ENCODE results near the gene MAD1L1.

MAD1L1 gene

DNA sequence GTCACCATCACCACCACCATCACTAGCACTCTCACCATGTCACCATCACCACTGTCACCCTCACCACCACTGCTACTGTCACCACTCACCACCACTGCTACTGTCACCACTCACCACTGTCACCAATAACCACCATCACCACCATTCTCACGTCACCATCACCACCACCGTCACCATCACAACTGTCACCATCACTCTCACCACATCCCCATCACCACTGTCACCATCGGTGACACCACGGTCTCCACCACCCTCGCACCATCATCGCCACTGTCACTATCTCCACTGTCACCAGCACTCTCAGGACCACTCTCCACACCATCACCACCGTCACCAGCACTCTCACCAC, 130.4 kb downstream of the MAD1L1 start:
- DNase-seq (ENCODE audit: low spot score), result no peak

DNA sequence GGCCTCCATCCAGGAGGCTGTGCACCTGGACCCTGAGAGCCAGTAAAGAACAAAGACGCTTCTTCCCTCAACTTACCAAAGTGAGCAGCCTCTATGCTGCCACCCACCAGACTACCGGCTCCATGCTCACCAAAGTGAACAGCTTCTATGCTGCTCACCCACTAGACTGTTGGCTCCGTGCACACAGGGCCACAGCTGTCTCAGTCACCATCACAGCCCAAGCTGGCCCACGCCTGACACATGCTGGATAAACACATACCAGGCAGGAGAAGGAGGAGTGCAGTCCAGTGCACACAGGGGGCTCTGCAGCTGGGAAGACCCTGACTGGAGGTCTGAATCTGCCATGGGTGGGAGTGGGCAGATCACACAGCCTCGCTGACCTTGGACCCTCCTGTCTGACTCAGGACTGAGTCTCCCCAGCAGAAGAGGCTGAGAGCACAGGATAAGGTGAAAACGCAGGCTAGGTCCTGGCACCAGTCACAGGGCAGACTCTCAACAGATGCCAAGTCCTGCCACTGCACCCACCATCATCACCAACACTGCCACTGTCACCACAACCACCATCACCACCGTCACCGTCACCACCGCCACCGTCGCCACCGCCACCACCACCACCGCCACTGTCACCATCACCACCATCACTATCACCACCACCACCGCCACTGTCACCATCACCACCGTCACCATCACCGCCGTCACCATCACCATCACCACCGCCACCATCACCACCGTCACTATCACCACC, 130.9 kb downstream of the MAD1L1 start:
- peak; percentile 26 for DNase-seq (ENCODE audit: low spot score)

DNA sequence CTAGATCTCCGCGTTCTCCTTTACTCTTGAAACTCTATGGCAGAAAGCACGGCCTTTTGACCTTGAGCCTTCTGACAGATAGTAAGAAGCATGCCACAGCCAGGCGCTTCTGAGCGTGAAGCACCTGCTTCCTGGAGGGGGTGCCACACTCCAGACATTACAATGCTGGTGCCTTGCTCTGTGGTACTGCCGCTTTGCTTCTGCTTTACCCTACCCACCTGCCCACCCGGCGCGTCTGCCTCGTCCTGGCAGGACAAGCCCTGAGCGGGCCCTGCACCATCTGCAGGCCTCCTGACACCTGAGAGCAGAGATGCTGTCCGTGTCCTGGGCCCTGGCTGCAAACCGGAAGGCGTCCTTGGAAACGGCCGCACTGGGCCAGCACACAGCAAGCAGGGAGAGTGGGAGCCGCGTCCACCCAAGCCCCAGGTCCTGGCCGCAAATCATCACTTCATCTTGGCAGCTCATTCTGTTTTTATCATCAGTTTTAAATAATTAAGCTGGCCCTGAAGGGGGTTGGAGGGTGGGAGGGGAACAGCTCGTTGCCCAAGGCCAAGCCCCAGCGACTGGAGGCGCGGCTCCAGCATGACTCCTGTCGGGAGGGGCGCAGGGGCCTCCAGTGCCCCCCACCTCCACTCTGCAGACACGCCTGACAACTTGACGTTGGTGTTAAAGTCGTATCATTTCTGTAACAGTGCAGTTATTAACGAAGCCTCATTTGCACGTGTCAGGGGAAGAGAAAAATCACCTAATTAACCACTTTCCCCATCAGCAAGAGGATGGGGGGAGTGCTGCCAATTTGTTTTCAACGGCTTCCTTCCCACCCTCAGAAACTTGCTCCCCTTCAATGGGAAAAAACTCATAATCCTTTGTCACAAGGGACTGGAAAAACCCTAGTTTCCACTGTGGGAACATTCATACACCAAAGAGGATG, 132.2 kb downstream of the MAD1L1 start:
- no peak for DNase-seq (ENCODE audit: low spot score)

DNA sequence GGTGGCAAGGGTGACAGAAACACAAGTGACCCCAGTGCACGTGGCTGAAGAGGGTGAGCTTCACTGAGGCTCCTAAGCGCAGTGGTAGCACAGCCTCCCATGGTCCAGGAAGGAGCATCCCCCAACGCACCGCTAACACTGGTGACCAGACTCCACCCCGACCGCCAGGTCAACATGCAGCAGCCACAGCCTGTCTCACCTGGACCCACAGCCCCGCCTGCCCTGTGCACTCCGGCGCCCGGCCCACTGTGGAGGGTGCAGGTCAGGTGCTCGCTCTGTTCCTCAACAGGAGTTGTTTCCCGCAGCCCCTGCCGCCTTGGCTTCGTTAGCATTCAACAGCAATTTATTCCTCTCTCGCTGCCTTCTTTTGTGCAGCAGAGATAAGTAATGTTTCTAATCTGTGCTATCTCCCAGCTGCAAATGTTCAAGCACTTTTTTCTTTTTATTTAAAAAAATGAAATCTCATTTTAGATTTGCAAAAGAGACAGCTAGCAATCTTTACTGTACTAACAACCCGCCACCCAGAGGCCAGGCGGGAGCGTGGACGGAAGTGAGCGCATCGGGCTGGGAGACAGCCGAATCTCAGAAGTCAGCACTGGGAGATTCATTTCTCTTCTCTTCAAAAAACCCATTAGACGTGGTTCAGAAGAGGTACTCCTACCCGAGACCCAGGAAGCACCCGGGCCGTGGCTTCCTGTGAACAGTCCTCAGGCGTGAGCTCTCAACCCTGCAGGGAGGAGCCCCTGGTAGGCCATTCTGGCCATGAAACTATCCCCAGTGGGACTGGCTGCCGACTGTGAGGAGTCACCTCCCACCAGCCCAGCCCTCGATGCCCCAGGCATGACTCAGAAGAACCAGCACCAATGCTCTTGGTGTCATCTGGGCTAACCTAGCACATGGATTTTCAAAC, 133.4 kb downstream of the MAD1L1 start:
- DNase-seq (ENCODE audit: low spot score), result no peak

GRCh38 chr7:2098496-2098895, 134.2 kb downstream of the MAD1L1 start:
- DNase-seq (ENCODE audit: low spot score), result no peak

DNA sequence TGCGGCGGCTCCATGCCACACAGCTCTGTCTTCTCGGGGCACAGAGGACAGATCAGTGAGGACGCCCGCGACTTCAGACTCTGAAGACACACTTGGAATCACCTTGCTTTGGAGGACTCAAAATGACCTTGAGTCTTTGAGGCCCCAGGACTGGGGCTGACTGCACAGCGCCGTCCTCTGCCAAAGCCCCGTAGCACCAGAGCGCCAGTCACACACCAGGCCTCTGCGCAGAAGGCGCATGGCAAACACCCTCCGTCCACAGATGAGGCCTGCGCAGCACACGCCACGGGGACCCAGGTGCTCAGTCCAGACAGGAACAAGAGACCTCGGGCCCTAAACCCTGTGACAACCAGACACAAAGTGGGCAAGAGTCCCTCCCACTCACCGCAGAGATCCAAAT, 134.7 kb downstream of the MAD1L1 start:
- DNase-seq (ENCODE audit: low spot score), result no peak

DNA sequence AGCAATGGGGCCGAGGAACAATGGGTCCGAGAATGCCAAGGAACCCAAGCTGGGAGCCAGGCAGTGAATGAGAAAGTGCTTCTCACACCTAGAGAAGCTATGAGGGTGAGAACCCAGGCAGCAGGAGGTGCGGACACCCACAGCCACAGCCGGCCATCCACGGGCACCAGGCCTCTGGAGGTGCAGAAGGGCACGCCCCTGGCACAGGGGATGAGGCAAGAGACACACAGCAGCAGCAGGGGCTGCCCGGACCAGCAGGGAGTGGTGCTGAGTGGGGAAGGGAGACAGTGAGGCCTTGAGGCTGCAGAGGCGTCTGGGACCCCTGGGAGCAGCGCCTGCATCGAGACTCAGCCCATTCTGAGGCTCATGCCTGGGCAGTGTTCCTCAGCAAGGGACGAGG, 135.3 kb downstream of the MAD1L1 start:
- DNase-seq (ENCODE audit: low spot score), result no peak

DNA sequence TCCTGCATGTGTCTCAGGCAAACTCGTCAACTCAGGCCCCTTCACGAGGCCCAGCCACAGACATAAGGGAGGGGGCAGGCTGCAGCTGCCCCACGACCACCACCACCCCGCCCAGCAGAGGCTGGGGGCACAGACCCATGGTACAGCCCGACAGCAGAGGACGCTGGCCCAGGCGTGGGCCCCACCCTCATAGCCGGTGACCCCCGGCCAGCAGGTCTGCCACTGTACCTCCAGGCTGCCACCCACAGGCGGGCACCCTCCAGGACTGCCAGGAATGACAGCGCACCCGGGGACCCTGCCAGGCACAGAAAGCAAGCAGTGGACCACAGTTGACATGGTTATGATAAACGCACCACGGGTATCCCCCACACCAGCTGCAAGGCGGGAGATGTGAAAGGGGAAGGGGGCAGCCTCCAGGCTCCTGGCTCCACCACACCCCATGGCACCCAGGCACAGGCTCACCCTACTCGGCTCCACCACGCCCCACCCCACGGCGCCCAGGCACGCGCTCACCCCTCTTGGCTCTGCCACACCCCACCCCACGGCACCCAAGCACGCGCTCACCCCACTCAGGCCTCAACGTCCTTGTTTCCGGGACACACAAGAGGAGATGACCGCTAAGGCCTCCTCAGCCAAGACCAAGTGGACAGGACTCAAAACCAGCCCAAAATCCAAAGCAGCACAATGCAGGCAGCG, 135.9 kb downstream of the MAD1L1 start:
- DNase-seq (ENCODE audit: low spot score), result no peak

DNA sequence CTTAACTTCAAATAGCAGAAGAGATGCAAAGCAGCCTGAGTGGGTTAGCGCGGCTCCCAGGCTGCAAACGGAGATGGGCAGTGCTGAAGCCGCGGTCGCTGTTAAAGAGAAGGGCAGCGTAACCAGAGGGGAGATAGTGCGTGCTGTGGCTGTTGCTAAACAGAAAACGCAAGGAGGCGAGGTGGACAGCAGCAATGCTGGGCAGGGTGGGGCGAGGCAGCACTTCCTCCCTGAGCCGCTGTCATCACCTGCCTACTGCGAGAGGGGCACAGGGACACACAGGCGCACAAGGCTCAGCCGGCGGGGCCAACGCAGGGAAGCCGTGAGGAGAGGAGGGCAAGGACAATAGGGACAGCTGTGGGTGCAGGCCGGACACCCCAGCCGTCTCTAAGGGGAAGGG, 137.3 kb downstream of the MAD1L1 start:
- no peak for DNase-seq (ENCODE audit: low spot score)

GRCh38 chr7:2094454-2095045, 138.2 kb downstream of the MAD1L1 start:
- no peak for DNase-seq (ENCODE audit: low spot score)

DNA sequence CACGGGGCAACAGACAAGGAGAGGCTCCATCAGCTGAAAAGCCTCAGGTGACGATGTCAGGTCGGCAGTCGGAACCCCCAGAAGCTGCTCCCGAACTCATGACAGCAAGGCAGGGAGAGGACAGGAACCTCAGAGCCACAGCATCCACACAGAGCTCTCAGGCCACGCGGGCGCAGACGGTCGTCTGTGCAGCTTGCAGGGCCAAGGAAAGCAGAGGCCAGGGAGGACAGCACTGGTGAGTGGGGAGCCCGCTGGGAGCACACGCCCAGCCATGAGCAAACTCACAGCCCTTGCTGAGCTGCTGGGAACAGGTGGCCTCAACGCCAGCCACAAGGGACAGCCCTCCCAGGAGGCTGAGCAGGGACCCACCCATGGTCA, 138.9 kb downstream of the MAD1L1 start:
- DNase-seq (ENCODE audit: low spot score), result no peak

GRCh38 chr7:2093215-2093842, 139.4 kb downstream of the MAD1L1 start:
- DNase-seq (ENCODE audit: low spot score), result no peak

- DNase-seq (ENCODE audit: low spot score), result no peak
Measured at GRCh38 chr7:2092279-2092678, 140.5 kb downstream of the MAD1L1 start.

GRCh38 chr7:2090526-2091520, 141.9 kb downstream of the MAD1L1 start:
- no peak for DNase-seq (ENCODE audit: low spot score)

- DNase-seq (ENCODE audit: low spot score), result no peak
Measured at GRCh38 chr7:2088801-2089200, 143.9 kb downstream of the MAD1L1 start.

DNA sequence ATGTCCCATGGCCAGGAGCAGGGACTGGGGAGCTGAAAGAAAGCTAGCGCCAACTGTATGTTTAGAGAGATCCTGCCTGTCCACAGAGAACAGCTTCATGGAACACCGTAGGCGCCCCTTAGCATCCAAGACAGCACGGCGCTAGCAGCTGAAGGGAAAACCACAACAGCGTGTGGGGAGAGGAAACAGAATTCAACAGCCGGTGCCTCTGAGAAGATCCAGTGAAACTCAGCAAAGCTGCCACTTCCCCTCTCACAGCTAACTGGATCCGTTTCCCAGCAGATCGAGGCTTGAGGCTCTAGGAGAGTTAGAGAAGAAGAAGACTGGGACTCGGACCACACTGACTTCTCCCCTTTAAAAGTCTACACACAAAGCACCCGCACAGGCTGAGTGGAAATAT, 145.0 kb downstream of the MAD1L1 start:
- peak; percentile 53 for DNase-seq (ENCODE audit: low spot score)

- peak; percentile 31 for DNase-seq (ENCODE audit: low spot score)
Measured at GRCh38 chr7:2086229-2086628, 146.5 kb downstream of the MAD1L1 start.

DNA sequence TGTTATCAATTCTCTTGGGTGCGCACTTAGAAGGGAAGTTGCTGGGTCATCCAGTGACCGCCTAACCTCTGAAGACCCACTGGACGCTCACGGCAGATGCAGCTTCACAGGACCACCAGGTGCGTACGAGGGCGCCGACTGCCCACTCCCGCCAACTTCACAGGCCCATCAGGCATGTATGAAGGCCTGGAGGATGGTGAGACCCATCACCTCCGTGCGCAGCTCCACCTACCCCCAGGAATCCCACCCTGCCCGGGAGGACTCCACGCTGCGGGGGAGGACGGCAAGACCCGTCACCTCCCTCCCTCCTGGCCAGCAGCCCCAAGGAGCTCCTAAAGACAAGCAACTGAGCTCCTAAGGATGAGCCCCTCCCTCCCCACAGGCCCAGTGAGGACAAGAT, 146.9 kb downstream of the MAD1L1 start:
- no peak for DNase-seq (ENCODE audit: low spot score)

DNA sequence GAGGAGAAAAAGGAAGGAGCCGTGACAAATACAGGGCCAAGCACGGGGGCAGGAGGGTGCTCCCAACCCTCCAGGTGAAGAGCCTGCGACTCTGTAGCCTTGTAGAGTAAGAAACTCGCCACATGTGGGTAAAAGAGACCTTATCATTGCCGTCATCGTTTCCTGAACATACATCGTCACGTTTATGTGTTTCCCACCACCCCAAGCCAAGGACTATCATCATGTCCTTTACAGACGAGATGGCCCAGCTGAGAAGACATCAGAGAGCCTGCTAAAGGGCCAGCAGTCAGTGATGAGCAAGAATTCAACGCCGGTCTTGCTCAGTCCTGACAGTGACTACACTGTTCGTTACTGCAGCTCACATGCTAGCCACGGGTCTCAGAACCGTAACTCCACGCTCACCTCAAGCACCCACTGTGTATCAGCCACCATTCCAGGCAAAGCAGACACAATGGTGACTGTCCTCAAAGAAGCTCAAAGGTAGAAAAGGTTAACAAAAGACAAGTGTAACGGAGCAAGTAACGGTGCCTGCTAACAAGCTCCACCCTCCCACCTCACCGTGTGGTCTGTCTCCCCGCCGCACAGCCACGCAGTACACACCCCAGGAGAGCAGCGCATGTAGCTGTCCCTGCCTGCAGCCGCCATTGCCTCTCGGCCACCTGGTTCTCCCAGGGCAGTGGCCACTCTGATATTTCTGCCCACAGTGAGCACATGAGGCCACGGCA, 147.8 kb downstream of the MAD1L1 start:
- no peak for DNase-seq (ENCODE audit: low spot score)
